Measurements from ENCODE around the gene MAP3K20.
"Not testable (repeated sequence)": the region's sequence is repeated elsewhere in the genome, so short reads cannot be mapped to it uniquely, and the experiment has no call there.

Gene MAP3K20

DNA sequence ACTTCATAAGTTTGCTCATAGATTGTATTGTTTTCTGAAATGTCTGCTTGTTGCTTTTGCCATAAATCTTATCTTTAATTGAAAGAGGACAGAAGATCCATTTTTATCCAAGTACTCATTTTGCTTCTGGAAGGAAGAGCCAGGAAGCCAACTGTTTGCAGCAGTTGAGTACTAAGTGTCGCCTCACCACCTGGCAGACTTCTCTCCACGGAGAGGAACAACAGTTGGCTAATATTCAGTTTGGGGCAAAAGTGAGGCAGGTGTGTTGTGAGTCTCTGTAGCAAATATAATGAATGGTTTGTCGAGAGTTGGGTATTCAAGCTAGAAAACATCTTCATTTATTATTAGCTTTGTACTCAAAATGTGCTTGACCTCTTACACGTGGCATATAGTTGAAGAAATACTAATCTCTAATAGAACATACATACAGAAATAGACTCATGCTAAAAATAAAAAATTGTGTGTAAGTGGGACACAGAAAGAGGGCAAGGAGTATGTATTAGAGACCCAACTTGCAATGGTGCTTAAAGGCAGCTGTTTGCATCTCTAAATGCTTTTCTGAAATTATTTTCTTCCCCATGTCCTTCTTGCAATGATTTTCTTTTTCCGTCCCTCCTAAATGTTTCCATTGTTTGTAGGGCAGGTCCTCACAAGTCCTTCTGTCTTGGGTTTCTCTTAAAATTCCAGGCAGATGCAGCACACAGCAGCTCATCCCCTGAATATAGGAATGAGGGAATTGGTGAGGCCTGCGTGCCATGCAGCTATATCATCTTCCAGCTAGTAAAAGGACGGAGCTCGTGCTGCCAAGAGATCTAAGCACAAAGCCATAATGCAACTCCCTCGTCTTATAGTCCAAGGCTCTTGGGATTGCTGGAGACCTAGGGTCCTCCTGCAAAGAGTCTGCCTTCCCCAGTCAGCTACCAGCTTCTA lies 44.8 kb upstream of the MAP3K20 start:
- ChIA-PET POLR2A (no interaction called here), CTCF (interaction anchor here (0.8 to 18.6 kb wide), 5 partner anchors 15 to 186 kb away, joined by 3 to 323 read pairs (median 42); no protein-coding TSS in a partner anchor)
- DNase-seq (ENCODE audit: extremely low spot score) = no peak
- TF ChIP-seq, protein P1, sequence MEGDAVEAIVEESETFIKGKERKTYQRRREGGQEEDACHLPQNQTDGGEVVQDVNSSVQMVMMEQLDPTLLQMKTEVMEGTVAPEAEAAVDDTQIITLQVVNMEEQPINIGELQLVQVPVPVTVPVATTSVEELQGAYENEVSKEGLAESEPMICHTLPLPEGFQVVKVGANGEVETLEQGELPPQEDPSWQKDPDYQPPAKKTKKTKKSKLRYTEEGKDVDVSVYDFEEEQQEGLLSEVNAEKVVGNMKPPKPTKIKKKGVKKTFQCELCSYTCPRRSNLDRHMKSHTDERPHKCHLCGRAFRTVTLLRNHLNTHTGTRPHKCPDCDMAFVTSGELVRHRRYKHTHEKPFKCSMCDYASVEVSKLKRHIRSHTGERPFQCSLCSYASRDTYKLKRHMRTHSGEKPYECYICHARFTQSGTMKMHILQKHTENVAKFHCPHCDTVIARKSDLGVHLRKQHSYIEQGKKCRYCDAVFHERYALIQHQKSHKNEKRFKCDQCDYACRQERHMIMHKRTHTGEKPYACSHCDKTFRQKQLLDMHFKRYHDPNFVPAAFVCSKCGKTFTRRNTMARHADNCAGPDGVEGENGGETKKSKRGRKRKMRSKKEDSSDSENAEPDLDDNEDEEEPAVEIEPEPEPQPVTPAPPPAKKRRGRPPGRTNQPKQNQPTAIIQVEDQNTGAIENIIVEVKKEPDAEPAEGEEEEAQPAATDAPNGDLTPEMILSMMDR (IDR thresholded peaks at IDR 0.05; ENCODE audit: control extremely low read depth, extremely low read depth, low read depth, missing control alignments) = no peak

DNA sequence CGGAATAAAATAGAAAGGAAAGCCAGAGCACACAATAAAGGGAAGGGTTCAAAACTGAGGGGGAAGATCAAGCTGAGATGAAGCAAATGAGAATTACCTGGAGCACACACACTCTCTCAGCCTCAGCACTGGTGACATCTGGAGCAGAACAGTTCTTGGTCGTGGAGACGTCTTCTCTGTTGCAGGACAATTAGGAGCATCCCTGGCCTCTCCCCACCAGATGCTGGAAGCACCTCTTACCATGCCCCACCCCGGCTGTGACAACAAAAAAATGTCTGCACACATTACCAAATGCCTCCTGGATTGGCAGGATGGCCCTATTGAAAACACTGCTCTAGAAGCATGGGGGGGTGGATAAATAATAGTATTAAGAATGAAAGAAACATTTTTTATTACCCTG lies 43.6 kb upstream of the MAP3K20 start:
- TF ChIP-seq, protein P1 (IDR thresholded peaks at IDR 0.05; ENCODE audit: control extremely low read depth, extremely low read depth, low read depth, missing control alignments) = no peak
- no peak for DNase-seq (ENCODE audit: extremely low spot score)
- CTCF ChIA-PET = interaction anchor here (1.0 to 18.6 kb wide), 5 partner anchors 11 to 1309 kb away, joined by 3 to 323 read pairs (median 42); no protein-coding TSS in a partner anchor
- POLR2A ChIA-PET = no interaction called here

DNA sequence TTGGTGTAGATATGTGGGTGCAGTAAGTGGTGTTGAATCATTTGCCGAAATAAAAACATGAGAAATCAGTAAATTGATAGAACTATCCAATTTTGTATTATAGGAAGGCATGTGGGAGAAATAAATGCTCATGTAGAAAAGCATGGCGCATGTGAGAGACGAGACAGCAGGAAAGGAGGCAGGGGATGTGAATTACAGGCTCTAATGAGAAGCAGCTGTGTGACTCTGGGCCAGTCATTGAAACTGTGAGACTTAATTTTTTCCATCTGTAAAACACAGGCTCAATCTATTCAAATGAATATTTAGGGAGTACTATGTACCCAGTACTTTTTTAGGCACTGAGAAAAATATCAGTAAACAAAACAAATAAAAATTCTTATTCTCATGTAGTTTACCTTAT lies 42.6 kb upstream of the MAP3K20 start:
- no peak for DNase-seq (ENCODE audit: extremely low spot score)
- POLR2A ChIA-PET = no interaction called here
- TF ChIP-seq, protein P1 (IDR thresholded peaks at IDR 0.05; ENCODE audit: control extremely low read depth, extremely low read depth, low read depth, missing control alignments) = no peak
- CTCF ChIA-PET = interaction anchor here (1.6 to 18.6 kb wide), 2 partner anchors 12 to 176 kb away, joined by 3 to 323 read pairs; no protein-coding TSS in a partner anchor

GRCh38 chr2:173034143-173034542 lies 41.5 kb upstream of the MAP3K20 start:
- ChIA-PET POLR2A (no interaction called here), CTCF (interaction anchor here (18.6 kb wide), 1 partner anchor 175 kb away, joined by 323 read pairs; no protein-coding TSS in a partner anchor)
- no peak for DNase-seq (ENCODE audit: extremely low spot score)
- TF ChIP-seq, protein P1 (IDR thresholded peaks at IDR 0.05; ENCODE audit: control extremely low read depth, extremely low read depth, low read depth, missing control alignments) = no peak

DNA sequence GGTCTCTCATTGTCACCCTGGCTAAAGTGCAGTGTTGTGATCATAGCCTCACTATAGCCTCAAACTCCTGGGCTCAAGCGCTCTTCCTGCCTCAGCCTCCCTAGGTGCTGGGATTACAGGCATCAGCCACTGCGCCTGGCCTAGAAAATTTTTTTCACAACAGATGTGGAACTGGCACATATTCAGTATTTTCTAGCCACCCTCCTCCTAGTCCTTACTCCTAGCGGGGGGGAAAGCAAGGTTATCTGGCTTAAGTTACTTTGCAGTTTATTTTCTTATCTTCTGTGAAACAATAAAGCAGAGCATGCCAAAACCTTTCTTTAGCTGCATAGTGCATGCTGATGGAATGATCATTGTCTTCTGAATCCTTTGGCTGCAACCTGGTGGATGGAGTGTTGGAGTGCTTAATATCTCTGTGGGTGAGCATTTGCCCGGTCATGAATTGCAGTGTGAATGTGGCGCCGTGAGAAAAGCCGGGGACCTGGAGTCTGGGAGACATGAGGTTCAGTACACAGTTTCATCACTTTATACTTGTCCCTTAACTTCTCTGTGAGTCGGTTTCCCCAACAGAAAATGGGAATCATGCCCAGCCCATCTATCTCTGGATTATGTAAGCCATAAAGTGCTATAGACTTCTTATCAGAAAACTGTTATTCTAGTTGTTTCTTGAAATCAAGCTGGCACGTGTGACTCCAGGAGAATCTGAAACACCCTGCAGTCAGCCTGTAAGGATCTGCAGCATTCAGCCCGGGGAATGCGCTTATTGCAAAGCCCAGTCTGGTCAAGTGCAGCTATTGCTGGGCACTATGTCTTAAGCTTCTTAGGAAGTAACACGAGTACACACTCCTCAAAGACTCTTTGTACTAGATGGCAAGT lies 38.2 kb upstream of the MAP3K20 start:
- TF ChIP-seq, protein P1 (IDR thresholded peaks at IDR 0.05; ENCODE audit: control extremely low read depth, extremely low read depth, low read depth, missing control alignments) = no peak
- ChIA-PET POLR2A (no interaction called here), CTCF (interaction anchor here (1.7 to 6.4 kb wide), 2 partner anchors 11 to 173 kb away, joined by 7 to 31 read pairs; no protein-coding TSS in a partner anchor)
- DNase-seq (ENCODE audit: extremely low spot score) = no peak

DNA sequence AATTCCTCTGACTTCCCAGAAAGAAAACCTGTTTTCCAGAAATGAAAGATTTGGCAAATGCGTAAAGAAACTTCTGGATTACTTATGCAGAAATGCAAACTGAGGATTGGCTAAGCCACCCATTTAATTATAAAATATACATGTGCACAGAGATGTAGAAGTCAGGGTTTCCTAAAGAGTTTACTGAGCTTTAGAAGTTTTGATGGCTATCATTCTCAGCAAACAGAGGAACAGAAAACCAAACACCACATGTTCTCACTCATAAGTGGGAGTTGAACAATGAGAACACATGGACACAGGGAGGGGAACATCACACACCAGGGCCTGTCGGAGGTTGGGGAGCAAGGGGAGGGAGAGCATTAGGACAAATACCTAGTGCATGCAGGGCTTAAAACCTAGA lies 37.4 kb upstream of the MAP3K20 start:
- POLR2A ChIA-PET; DNase-seq (ENCODE audit: extremely low spot score): not testable (repeated sequence)
- CTCF ChIA-PET = interaction anchor here (1.7 to 6.4 kb wide), 2 partner anchors 11 to 172 kb away, joined by 7 to 31 read pairs; no protein-coding TSS in a partner anchor
